GM12875 (cell line): ENCODE results near the gene PTAFR.
A peak's percentile ranks its signal among the peaks of the same experiment; 100 is the strongest.

Experiments
- H3K4me3 ChIP-seq: one replicate; pipeline ENCODE4 v1.5.1; 2011; ENCODE audit warnings: low read depth, low read length, control low read depth
- CTCF ChIP-seq: IDR thresholded peaks from 2 replicates; pipeline ENCODE4 v1.5.1; 2011; ENCODE audit warnings: low read depth, mild to moderate bottlenecking, control low read depth, inconsistent platforms, low read length, moderate library complexity, borderline replicate concordance; ENCODE audit not compliant: insufficient read depth

Gene PTAFR

DNA sequence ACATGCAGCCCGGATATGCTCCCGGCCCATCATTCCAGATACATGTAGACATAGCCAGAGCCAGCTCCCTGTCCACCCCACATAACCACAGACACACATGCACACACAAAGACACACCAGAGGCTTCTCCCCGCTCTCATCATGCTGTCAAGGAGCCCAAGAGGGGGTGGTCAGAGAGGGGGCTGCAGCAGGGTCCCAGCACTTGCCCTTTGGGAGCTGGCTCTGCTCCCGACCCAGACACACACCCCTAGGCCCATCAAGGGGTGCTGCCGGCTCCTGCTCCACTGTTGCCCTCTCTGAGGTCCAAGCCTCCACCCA is 2.6 kb downstream of the PTAFR start:
- no peak for TF ChIP-seq CTCF
- H3K4me3 ChIP-seq, result peak overlapping the region; percentile 48

DNA sequence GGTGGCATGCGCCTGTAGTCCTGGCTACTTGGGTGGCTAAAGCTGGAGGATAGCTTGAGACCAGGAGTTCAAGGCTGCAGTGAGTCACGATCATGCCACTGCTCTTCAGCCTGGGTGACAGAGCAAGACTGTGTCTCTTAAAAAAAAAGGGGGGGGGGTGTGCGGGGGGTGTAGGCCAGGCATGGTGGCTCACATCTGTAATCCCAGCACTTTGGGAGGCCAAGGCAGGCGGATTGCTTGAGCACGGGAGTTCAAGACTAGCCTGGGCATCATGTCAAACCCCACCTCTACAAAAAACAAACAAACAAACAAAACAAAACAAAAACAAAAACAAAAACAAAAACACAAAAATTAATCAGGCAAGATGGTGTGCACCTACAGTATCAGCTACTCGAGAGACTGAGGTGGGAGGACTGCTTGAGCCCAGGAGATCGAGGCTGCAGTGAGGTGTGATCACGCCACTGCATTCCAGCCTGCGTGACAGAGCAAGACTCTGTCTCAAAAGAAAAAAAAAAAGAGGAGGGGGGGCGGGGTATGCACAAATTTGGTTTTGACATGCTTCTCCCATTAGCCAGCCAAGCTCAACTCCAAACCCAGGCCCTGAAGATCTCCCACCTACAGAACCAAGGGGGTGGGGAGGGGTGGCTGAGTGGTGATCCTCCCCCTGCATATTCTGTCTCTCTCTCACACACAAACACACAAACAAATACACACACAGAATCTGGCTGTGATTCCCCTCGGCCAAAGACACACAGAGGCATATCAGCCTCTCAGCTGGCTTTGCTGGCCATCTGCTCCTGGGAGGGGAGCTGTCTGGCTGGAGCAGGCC is 3.1 kb downstream of the PTAFR start:
- no peak for TF ChIP-seq CTCF

DNA sequence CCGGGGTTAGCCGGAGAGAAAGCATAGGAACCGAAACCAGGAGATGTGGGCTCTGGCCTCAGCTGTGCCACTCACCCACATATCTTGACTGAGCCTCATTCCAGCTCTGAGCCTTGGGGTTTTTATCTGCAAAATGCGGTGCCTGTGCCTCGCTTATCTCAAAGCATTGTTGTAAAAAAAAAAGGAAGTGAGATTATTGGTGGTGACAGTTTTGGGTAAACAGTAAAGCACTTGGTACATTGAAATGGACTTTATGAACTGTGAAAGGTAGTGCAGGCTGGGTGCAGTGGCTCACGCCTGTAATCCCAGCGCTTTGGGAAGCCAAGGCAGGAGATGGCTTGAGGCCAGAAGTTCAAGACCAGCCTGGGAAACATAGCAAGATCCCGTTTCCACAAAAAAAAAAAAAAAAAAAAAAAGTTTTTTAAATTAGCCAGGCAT is 3.8 kb downstream of the PTAFR start:
- H3K4me3 ChIP-seq, result no peak overlapping the region
- no peak for TF ChIP-seq CTCF

More for the DNA sequence above, 3.1 kb downstream of the PTAFR start:
- H3K4me3 ChIP-seq, result peak overlapping the region; percentile 48

DNA sequence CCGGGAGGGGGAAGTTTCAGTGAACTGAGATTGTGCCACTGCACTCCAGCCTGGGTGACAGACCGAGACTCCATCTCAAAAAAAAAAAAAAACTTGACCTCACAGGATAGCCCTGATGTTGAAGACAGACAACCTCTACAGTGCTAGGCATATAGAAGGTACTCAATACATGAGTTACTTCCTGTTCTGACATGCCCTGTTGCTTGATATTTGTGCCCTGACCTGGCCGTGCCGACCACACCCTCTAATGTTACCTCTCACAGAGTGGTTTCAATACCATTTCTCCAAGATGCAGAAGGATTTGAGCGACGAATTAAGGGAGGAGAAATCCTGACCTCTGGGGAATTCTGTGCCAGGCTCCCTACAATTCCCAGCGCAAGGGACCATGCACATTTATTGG is 5.2 kb downstream of the PTAFR start:
- H3K4me3 ChIP-seq, result no peak overlapping the region

DNA sequence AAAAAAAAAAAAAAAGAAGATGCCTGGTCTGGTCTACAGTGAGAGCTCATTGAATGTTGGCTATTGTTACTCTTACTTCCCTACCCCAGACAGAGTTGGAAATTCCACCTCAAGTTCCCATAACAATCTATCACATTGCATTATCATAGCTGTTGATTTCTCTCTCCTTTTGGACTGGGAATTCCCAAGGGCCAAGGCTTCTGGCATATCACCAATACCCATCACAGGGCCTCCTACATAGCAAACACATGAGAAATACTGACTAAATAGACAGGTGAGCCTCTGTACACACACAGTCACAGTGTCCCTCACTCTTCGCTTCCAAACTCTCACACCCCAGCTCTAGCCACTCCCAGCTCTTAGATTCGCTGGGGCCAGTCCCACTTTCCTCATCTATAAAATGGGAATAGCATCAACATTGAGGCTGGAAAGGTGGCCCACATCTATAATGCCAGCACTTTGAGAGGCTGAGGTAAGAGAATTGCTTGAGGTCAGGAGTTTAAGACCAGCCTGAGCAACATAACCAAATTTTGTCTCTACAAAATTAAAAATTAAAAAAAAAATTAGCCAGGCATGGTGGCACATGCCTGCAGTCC is 6.4 kb downstream of the PTAFR start:
- no peak for TF ChIP-seq CTCF
- no peak overlapping the region for H3K4me3 ChIP-seq

More for the DNA sequence above, 5.2 kb downstream of the PTAFR start:
- TF ChIP-seq CTCF, result no peak

- no peak for TF ChIP-seq CTCF
- no peak overlapping the region for H3K4me3 ChIP-seq
Measured at GRCh38 chr1:28163496-28164161, 12.9 kb downstream of the PTAFR start.
